HuH-7 (cell line): ENCODE measurements around the gene POU6F2.
"Not testable (repeated sequence)": the region's sequence is repeated elsewhere in the genome, so short reads cannot be mapped to it uniquely, and the experiment has no call there.

Experiments used
- DNase-seq: peaks from one replicate; pipeline ENCODE4 v3.0.0; 2011; ENCODE audit warnings: low spot score

The POU6F2 gene

GRCh38 chr7:39001595-39001994 is 23.9 kb downstream of the POU6F2 start:
- DNase-seq: no peak

DNA sequence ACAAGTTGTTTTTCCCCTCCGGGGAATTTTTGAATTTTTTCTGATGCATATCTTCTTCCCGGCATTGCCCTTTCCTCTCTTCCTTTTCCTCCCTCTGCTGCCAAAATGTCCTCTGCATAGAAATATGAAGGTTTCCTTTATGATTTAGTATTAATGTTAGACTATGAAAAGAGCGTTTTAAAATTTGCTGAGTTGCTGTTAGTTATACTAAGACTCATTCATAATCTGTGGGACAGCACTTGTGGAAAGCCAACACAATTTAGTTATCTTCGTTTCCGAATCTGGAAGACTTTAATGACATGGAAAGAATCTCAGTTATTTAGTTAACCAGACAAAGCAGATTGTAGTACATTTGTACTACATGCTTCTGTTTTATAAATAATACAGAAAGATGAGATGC is 25.0 kb downstream of the POU6F2 start:
- no peak for DNase-seq

GRCh38 chr7:39005036-39005435 is 27.3 kb downstream of the POU6F2 start:
- no peak for DNase-seq

- DNase-seq: no peak
Observed at GRCh38 chr7:39005461-39005860, 27.8 kb downstream of the POU6F2 start.

GRCh38 chr7:39013049-39013939 is 35.6 kb downstream of the POU6F2 start:
- DNase-seq: not testable (repeated sequence)

DNA sequence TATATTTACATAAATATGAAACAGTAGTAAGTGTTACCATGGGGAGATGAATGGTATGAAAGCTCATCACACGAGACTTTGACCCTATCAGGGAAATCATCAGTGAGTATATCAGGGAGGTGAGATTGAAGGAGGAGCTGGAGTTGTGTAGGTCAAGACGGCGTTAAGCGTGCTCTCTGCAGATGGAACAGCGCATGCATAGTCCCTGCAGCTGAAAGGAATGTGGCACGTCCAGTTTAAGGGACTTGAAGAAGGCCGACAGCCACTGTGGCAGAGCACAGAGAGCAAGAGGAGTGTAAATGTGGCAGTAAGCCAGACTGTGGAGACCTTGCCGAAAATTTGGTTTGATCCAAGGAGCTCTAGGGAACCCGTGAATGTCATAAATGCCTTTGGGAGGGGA is 38.9 kb downstream of the POU6F2 start:
- no peak for DNase-seq

DNA sequence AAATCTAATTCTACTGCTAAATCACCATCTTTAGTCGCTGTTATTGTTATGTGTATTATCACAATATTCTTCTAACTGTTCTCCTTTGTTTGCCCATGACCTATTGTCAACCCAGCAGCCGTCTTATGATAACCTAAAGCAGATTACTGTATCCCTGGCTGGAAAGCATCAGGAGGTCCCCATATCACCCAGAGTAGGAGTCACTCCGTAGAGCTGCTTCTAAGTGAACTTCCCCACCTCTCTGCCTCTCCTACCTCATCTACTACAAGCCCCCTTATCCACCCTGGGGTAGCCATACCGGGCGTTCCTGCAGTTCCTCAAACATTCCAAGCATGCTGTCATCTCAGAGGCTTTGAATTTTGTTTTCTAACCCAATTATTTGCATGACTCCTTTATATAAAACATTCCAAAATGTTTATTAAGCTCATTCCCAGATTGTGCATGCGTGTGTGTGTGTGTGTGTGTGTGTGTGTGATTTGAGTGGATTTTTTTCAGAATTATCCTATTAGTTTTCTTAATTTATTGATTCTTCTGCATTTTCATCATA is 39.7 kb downstream of the POU6F2 start:
- DNase-seq: no peak

- no peak for DNase-seq
Observed at GRCh38 chr7:39022796-39023195, 45.1 kb downstream of the POU6F2 start.

DNA sequence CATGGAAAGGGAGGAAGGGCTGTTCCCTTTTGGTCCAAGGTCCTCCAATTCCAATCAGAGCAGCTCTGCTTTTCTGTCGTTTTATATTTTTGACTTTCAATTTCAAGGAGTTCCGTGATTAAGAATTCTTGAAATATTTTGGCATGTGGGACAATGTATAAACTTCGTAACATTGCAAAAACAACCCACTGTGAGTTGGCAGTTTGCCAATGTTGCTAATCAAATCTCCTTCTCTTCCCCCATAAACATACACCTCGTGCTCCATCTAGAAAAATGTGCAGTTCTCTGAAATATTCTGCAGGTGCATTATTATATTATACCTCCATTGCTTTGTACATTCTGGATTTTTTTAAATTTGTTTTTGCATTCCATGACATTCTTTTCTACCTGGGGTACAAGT is 49.8 kb downstream of the POU6F2 start:
- no peak for DNase-seq

DNA sequence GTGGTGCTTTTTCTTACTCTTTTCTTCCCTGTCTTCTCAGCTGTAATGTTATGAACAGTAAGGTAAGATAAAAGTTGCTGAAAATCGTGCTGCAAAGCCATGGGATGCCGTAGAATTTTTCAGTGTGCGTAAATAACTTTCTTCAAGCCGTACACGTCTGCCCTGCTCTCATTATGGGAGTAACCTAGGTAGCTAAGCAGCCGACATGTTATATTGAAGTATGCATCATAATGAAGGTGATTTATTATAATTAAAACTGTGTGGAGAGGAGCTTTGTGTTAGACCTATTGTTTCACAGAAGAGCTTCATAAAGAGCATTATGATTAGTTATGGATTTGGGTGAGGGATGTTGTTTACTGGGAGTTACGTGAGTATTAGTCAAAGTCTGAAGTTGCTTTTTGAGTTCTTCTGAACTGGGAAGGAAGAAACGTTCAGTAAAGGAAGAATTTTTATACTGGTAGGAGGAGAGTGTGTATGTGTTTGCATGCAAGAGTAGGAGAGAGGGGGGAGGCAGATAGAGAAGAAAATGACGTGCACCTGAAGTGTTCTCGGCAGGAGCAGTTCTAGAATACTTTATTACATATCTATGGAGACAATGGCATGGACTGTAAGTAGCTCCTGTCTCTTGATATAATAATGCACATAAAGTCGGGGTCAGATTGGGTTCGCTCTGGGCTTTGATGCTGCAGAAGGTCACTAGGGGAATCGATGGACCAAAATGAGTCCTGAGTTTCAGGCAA is 56.3 kb downstream of the POU6F2 start:
- DNase-seq: no peak

DNA sequence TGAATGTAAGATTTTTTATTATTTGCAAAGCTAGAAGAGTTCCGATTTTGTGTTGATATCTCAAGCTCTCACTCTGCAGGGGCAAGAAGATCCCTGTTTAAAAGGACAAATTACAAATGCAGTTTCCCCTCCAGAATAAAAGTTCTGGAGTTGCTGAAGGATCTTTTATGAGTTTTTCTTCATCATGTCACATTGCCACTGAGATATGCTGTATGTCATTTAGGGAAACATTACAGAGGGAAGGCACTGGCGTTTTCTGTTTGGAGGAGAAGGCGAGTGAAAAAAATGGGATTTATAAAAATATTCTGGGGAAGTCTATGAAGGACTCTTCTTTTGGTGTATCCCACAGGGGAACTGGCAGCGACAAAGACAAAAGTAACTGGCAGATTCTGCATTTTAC is 57.4 kb downstream of the POU6F2 start:
- DNase-seq: no peak

DNA sequence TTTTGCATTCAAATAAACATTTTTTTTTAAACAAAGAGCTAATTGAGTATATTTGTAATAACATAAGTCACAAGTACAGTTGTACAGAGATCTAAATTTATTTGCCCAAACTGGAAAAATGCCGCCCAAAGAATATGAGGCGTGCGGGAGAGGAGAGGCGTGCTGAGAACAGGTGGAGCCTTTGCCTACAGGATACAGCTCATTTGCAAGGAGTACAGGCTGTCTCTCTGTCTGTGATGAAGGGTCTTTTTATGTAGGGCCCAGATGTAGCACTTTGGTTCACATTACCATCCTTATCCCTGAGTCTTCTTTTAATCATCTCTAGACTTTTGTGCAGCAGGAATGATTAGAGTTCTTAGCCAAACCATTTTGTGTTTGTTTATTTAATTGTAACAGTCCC is 58.2 kb downstream of the POU6F2 start:
- DNase-seq: no peak

GRCh38 chr7:39042670-39043069 is 65.0 kb downstream of the POU6F2 start:
- DNase-seq: no peak

DNA sequence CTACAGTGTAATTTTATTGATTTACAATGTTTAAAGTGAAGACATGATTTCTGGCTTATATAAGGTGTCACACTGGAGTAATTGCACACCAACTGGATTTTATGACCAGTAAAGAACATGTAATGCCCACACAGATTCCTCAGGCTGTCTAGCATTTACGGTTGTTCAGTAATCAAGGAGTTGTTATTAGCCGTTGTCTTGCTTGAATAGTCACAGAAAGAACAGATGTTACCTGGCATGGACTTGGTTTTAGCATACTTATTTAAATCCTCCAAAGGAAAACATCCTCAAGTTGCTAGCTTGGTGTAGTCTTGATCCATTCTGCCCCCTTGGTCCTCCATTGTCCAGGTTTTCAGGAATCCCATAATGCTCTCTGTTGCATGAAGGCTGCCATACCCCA is 65.8 kb downstream of the POU6F2 start:
- no peak for DNase-seq

DNA sequence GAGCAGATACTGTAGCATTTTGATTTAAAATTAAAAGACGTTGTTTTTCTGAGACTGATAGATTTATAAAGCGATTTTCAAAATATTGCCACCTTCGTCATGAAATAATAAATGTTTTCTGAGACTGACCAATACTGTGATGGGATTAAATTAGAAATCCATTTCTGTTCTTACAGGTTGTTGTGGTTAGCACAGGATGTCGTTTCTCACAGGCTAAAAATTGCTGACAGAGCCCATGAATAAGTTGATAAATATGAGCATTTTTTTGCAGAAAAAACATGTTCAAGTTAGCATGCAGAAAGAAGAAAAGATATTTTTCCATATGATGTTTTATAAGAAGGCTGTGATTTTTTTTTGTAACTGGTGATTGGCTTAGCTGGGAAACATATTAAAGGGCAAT is 66.8 kb downstream of the POU6F2 start:
- DNase-seq: no peak

- no peak for DNase-seq
Observed at GRCh38 chr7:39045231-39045630, 67.5 kb downstream of the POU6F2 start.

DNA sequence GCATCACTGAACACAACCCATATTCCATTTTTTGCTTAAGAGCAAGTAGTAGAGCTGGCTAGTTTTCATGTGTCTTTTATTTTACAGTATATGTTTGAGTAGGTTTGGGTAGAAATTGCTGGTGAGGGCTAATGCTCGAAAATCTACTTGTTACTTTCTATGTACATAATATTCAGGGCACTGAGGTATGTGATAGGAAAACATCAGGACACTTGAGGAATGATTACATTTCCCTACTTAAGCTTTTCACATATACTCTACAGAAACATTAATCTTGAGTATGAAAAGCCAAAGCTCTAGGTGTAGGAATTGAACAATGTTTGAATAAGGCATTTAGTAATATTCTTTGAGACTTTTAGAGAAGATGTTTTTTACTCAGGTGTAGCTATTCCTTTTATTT is 73.6 kb downstream of the POU6F2 start:
- no peak for DNase-seq

GRCh38 chr7:39051707-39052106 is 74.0 kb downstream of the POU6F2 start:
- no peak for DNase-seq

DNA sequence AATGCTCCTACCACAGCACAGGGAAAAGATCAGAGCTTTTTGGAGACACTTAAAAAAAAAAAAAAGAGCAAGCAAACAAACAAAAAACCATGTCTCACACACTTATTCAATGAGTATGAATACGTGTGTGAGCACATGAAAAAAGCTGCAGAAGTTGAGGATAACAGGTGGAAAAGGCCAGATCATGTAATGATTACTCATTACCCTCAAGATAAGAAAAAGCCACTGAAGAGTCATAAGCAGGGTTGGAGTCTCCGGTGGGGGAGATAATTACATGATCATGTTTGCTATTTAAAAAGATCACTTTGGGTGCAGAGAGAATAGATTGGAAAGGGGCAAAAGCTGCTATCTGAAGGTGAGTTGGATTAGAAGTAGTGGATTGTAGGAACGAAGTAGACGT is 77.0 kb downstream of the POU6F2 start:
- DNase-seq: no peak

- no peak for DNase-seq
Observed at GRCh38 chr7:39056153-39056552, 78.4 kb downstream of the POU6F2 start.

DNA sequence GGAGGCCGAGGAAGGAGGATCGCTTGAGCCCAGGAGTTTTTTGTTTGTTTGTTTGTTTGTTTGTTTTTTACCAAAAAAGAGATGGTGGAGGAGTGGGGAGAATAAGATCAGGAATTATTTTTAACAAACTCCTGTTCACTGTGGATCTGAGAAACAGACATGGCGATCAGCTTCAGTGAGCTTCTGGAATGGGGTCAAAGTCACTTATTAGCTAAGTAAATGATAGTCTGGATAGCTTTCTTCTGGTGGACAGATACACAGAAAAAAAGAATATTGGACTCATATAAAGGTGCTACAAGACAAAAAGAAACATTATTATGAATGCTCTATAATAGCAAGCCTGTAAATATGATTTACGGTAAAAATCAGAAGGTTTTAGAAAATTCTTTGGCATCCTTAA is 85.1 kb downstream of the POU6F2 start:
- no peak for DNase-seq

GRCh38 chr7:39069031-39069430 is 91.3 kb downstream of the POU6F2 start:
- DNase-seq: no peak
